HG03060 (cell line): ENCODE results near the gene CDK14.
"Not testable (repeated sequence)": the region's sequence is repeated elsewhere in the genome, so short reads cannot be mapped to it uniquely, and the experiment has no call there.

Experiments used
- ATAC-seq: cut with Tn5 transposase; IDR thresholded peaks from one replicate; pipeline ENCODE4 v1.9.1; 2021; ENCODE audit warnings: low read depth, moderate number of reproducible peaks; ENCODE audit not compliant: unreplicated experiment

CDK14 gene

DNA sequence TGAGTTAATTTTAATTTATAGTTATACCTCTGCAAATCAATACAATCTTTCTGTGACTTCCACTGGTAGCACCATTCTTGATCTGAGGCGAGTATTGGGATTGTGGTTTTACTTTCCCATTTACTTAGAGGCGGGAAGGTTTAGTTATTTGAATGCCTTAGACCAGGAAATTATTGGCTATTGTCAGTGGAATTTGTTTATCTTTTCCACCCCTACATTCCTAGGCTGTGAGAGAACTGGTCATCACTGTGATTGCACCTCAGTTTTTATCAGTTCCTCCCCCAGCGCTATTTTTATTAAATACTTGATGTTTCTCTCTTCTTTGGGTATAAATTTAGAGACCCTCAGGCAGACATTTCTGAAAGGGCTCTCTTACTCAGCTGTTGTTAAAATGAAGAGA is 29.9 kb downstream of the CDK14 start:
- ATAC-seq: no peak

DNA sequence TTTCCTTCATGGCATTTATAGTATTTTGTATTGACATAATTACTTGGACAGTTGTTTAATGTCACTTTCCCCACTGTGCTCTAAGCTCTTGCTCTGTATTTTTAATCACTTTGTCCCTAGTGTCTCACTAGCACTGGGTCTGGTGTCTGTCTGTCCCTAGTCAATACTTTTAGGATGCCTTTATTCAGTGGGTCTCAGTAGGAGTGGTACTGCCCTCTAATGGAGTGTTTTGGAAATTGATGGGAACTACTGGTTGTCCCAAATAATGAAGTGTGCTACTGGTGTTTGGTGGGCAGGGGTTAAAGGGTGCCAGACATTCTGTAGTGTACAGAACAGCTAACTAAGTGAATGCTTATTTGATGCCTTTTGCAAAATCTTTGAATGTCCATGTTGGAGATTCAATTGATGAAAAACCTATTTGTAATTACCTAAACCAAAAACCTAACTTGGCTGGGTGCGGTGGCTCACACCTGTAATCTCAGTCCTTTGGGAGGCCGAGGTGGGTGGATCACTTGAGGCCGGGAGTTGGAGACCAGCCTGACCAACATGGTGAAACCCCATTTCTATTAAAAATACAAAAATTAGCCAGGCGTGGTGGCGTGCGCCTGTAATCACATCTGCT is 33.3 kb downstream of the CDK14 start:
- ATAC-seq: no peak

DNA sequence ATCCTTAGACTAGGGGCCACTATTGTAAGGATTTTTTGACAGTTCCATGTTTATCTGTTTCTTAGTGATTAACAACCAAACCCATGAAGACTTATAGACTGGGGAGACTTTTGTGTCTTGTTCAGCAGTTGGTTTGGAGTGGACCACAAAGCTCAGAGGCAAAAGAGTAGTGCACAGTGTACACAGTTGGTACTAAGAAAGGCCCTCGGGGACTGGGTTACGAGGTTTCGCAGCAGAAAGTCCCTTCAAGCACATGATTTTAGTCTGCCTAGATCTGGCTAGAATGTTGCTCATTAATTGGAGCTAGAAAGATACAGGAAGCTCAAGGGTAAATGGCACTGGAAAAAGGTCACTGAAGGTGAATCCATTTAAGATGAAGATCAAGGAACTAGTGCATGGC is 35.4 kb downstream of the CDK14 start:
- ATAC-seq: no peak

DNA sequence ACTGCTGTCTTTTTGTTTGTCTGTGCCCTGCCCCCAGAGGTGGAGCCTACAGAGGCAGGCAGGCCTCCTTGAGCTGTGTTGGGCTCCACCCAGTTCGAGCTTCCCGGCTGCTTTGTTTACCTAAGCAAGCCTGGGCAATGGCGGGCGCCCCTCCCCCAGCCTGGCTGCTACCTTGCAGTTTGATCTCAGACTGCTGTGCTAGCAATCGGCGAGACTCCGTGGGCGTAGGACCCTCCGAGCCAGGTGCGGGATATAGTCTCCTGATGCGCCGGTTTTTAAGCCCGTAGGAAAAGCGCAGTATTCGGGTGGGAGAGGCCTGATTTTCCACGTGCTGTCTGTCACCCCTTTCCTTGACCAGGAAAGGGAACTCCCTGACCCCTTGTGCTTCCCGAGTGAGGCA is 43.6 kb downstream of the CDK14 start:
- not testable (repeated sequence) for ATAC-seq

DNA sequence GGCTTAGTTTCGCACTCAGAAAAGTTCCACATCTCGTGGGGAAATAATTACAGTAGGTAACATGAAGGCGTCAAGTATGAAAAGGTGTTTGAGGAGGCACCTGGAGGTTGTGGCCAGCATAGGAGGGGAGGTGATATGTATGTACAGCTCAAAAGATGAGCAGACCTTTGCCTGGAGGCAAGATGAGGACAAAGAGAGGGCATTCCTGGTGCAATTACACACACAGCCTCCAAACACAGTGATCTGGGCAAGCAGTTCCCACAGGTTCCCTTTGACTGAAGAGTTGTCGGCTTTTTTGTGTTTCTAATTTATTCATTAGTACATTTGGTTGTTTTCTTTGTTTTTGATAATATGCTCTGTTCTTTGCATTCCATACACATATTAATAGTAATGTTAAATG is 46.9 kb downstream of the CDK14 start:
- ATAC-seq: no peak

DNA sequence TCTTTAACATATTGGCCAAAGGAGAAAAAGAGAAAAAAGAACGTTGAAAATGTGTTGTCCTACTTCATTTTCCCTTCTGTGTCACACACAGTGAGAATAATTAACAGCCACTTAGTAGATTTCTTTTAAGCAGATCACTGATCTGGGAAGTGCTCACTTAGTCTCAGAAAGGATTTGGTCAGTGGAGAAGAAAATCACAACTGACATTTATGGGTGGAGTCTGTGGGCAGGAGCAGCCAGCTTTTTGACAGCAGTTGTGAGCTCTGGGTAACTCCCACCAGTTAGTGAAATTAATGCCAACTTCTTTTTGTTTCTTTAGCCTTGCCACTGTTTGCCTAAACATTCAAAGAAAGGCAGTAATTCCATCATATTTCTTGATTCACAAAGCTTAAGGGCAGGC is 49.7 kb downstream of the CDK14 start:
- ATAC-seq: no peak

DNA sequence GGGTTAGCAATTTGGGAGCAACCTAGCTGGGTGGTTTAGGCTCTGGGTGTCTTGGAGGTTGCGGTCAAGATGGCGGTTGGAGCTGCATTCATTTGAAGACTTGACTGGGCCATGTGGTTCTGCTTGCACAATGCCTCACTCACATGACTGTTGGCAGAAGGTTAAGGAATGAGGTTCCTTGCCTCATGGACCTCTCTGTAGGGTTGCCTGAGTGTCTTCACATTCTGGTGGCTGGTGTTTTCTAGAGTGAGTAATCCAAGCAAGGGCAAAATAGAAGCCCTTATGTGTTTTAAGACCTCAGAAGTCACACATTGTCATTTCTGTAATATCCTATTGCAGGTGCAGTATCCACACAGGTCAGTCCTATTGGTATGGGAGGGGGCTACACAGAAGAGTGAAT is 52.0 kb downstream of the CDK14 start:
- ATAC-seq: no peak

DNA sequence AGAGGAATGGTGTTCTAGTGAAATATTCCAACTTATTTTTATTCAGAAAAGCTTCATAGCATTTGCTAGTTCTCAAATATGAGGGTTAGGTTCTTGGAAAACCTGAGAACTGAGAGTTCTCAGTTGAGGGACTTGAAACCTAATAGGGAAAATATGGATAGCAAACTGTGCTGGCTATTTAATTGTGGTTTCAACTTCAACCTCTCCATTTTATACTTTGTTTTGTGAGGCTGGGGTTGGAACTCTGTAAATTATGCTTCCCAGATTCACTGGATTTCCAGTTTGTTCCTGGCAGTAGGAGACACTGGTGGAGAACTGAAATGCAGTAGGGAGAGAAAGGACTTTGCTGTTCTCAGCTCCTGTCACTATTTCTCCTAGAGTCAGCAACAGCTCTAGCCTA is 52.7 kb downstream of the CDK14 start:
- ATAC-seq: no peak

DNA sequence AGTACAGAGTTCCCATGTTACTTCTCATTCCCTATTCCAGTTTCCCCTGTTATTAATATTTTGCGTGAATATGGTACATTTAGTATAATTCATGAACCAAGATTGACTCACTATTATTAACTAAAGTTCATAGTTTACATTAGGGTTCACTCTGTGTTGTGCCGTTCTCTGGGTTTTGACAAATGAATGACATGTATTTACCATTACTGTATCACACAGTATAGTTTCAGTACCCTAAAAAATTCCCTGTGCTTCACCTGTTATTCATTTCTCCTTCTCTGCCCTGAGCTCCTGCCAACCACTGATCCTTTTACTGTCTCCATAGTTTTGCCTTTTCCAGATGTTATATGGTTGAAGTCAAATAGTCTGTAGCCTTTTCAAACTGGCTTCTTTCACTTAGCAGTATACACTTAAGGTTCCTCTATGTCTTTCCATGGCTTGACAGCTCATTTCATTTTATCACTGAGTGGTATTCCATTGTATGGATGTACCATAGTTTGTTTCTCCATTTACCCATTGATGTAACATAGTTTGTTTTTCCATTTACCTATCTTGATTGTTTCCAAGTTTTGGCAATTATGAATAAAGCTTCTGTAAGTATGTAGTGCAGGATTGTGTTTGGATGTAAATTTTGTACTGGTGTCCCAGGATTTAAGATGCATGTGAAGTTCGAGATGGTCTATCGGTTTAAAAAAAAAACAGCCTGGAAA is 58.8 kb downstream of the CDK14 start:
- ATAC-seq: no peak

DNA sequence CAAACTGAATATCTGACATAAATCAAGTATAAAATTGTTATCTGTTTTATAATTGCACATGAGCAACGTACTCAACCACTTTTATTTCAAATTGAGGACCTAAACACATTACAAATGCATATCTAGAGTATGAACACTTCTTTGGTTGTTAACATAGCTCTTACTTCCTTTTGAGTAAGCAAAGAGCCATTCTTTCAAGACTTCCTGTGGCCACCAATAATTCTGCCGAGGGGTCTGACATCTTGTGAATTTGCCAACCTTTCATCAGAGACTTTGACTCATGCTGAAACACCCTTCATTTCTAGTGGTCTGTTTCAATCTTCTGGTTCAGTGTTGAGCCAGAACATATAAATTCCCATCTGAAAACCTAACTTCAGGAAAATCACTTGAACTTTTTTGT is 59.4 kb downstream of the CDK14 start:
- no peak for ATAC-seq

DNA sequence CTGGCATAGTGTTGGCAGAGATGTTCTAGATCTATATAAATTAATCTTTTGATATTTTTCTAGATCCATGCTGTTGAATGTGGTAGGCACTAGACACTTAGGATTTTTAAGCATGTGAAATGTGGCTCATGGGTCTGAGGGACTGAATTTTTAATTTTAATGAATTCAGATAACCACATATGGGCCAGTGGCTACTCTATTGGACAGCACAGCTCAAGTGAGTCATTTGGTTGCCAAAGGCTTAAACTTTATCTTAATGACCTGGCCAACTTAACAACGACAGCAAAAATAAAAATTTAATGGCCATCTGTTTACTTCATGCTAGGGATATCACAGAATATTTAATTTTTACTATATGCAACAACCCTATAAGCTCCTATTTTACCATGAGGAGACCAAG is 61.4 kb downstream of the CDK14 start:
- no peak for ATAC-seq

DNA sequence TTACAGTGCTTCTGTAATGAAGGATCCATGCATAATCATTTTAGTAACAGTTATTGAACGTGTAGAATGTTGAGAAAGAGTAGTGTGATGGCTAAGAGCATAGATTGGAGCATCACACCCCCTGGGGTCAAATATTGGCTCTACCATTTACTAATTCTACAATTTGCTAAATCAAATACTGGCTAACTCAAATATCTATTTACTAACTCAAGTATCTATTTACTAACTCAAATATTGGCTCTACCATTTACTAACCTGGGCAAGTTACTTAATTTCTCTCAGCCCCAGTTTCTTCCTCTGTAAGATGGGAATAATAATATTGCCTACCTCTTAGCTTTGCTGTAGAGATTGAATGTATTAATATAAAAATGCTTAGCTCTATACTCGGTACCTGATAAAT is 64.0 kb downstream of the CDK14 start:
- no peak for ATAC-seq

DNA sequence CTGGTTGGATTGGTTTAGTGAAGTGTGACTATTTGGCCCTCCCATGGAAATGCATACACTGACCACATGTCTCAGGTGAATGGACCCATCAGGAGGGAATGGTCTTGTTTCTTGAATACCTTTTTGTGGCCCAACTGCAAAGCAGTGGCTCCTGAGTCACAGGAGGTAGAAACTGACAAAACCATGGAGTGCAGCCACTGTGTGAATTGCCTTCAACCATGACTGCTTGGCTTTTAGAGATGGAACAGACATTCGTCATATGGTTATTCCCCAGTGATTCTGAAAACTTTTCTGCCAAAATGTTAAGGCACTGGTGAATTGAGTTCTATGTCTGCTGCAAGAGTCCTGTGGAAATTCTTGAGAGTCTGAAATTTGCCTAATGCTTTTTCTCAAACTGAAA is 64.7 kb downstream of the CDK14 start:
- ATAC-seq: no peak

DNA sequence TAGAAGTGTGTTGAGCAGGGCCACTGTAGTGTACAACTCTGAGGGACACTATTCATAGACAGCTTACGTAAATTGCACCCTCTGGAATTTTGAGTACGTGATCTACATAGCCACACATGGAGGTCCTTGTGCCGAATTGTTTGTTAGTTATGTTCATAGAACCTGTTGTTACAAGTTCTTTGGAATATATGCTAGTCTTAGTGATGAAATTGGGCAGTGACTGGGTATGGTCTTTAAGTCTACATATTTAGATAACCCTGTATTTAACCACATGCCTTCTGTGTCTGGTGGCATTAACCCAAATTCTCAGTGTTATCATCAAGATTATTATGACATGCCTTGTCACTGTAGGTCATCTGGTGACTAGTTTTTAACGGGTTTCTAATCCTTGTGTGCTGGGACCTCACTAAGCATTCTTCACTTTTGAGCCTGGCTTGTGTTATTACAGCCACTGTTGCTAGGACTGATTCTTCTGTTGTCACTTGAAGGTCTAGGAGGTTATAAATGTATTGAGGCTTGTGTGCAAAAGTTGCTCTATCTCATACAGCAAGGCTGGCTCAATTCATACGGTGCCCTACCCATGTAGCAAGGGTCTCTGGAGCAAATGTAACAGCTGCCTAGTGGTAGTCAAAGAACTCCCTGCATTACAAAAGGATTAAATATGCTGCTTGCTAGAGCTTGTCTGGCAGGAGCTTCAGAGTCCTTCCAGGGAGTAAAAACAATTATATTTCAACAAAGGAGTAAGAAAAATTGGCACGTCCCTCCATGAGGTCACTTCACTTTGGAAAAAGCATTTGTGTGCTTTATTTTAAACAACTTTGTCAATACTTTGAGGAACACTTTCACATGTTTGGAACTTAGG is 65.4 kb downstream of the CDK14 start:
- ATAC-seq: no peak

DNA sequence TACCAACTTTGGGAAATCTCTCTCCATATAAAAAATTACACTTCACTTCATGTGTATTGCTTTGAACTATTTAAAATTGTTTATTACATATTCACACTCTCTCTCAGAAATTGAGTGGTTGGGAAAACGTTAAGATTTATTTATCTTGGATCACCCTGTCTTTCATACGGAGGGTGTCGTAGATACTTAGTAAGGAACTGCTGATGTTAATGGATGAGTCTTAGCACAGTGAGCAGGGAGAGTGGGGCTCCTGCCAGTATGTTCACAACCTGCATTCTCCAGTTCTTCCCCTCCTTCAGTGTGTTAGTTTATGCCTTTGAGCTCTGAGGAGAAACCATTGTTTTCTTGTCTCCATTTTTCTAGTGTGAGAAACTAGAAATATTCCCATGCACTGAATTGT is 67.1 kb downstream of the CDK14 start:
- no peak for ATAC-seq

DNA sequence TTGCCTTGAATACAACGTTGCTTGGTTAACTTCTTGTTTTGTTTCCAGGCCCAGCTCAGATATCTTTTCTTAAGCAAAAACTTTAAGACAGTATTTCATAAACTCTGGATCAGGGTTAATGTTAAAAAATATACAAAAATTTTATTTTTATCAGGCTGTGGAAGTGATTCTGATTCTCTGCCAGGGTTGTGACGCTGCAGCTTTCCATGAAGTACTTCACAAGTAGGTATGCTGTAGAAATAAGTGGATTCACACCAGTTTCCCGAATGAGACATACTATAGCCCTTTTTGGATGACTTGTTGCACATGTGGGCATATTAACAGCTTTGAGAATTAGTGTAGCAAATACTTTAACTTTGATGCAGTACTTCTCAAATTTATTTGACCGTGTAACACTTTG is 70.1 kb downstream of the CDK14 start:
- ATAC-seq: no peak

DNA sequence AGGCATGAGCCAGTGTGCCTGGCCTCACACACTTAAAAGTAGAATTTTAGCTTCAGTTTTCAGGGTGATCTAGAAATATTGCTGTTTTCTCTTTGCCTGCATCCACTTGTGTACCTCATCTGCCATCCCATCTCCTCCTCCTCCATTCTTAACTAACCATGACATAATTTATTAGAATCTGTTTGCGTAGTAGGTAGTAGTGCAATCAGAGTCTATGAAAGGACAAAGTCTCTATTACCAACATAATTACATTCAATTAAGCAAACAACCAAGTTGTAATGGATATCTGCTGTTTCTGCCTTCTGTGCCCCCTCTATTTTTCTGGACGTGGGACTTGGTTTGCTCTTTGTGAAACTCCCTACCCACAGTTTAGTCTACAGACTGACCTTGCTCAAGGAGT is 72.9 kb downstream of the CDK14 start:
- no peak for ATAC-seq

DNA sequence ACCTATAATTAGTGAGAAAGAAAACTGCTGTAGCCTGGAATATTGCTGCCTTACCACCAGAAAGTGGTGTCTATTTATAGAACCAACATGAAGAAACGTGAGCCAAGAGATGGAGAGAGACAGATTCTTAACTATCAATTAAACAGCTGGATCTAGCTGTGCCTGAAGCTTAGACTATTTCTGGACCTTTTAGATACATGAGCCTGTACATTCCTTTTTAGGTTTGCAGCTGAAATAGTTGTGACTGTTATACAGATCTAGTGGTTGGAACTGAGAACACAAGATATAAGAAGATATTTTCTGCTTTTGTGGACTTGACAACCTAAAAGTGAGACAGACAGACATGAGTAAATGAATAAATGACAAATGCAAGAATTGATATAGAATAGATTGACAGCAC is 73.4 kb downstream of the CDK14 start:
- ATAC-seq: no peak

DNA sequence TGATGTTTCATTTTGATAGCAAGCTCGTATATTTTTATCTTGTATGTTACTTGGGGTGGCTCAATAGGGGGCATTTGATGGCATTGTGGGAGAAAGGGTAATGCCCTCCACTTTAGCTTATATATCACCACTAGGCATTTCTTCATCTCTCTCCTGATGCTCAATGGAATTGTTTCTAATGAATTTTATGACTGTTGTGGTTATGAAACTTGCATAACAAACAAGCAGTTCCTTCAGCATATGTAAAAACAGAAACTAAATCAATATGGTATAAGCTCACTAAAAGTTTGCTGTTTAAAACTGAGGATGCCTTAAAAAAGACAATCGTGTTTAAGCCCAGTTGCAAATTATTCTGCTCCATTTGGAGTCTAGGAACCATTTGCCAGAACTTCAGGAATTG is 75.5 kb downstream of the CDK14 start:
- no peak for ATAC-seq

DNA sequence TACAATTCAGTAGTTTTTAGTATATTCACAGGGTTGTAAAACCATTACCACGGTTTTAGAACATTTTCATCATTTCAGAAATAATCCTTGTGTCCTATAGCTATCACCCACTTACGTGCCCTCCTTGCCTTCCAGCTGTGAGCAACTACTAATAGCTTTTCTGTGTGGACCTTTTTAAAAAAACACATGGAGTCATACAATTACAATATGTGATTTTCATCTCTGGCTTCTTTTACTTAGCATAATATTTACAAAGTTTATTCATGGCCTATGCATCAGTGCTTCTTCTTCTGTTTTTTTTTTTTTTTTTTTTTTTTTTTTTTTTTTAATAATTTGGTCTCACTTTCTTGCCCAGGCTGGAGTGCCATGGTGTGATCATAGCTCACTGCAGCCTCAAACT is 76.1 kb downstream of the CDK14 start:
- ATAC-seq: no peak

DNA sequence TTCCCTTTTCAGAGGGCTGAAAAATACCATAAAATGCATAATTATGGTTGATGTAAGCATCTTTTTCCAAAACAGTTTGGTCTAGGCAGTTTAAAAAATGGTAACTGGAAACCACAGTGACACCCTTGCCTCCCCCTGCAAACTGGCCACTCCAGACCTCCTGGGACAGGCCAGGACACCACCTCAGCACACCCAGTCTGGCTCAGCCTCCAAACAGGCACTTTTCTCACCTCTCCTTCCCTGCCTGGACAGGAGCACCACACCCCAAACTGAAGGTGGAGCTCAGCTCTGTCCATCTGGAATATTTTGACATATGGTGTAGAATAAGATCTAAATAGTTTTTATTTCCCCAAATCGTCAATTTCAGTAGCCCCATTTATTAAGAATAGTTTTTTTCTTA is 78.5 kb downstream of the CDK14 start:
- no peak for ATAC-seq

DNA sequence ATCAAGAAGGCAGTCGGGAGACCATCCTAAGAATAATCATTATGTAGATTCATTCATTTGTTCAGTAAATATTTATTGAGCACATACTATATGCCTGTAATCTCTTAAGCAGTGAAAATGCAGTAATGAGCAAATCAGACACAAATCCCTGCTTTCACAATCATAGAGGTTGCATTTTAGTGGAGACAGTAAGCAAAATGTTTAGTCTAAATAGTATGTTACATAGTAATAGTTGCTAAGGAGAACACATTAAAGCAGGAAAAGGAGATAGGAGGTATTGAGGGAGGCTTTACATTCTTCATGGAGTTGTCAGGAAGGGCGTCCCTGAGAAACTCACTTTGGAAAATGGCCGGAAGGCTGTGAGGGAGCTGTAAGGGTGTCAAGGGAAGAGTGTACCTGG is 79.9 kb downstream of the CDK14 start:
- ATAC-seq: no peak
